HepG2 (cell line): ENCODE results near the gene MICAL1. TPM values are rescaled to one million over a fixed set of nuclear protein-coding genes. Genes with fewer than 3 reads are reported as not detected.

ENCODE experiments used
- ATAC-seq: fragments of 200-7000 bp; cut with Tn5 transposase; 3 replicates; pipeline ENCODE4 v1.9.1; 2020; ENCODE audit warnings: mild to moderate bottlenecking, moderate library complexity
- BruUV-seq: library from RNA; stranded (reverse); fragments of 400-500 nt; replicated peaks from 2 replicates; lab custom pipeline; 2021; lab: Mats Ljungman, UMichigan
- CTCF ChIA-PET: fragments of 300-600 bp; formaldehyde crosslinking; extraction: SDS; loops from one replicate; lab custom pipeline; 2021; ENCODE audit warnings: low total read pairs, inconsistent platforms, low intra/inter-chr PET ratio; lab: Yijun Ruan, JAX
- POLR2A ChIA-PET: fragments of 350-600 bp; sonication (Branson Sonifier 250); formaldehyde crosslinking; loops from one replicate; lab custom pipeline; 2020; ENCODE audit warnings: antibody characterized with exemption, inconsistent platforms; lab: Yijun Ruan, JAX
- DNase-seq: peaks from one replicate; pipeline ENCODE4 v3.0.0-alpha.2; 2015; ENCODE audit warnings: low spot score
- FAIRE-seq: peaks from 3 replicates; lab custom pipeline; 2011; peaks lifted over from hg19 to GRCh38; lab: Jason Lieb, UNC
- H2AFZ ChIP-seq: one replicate; pipeline ENCODE4 v1.6.1; 2011; ENCODE audit warnings: low read length, inconsistent platforms
- H3K27ac ChIP-seq: fragments of 300-600 bp; 3 replicates; pipeline ENCODE4 v1.8.0; 2011; ENCODE audit warnings: mixed run types, mild to moderate bottlenecking, mixed read lengths, low read length, inconsistent platforms; ENCODE audit not compliant: insufficient read depth; ENCODE audit errors: extremely low read length
- H3K27me3 ChIP-seq, 2 experiments: fragments of 200-600 bp in 1 of 2; 2 replicates in 1 of 2; 3 replicates in 1 of 2; pipeline versions ENCODE4 v1.6.0 to v1.8.0; 2011; ENCODE audit warnings: low read length in 2 of 2, mild to moderate bottlenecking in 2 of 2, moderate library complexity in 2 of 2, inconsistent platforms in 1 of 2; ENCODE audit not compliant: insufficient read depth in 2 of 2, control insufficient read depth in 1 of 2
- H3K36me3 ChIP-seq, 2 experiments: fragments of 200-600 bp in 1 of 2; replicated peaks in 1 of 2; 2 replicates in 1 of 2; 3 replicates in 1 of 2; pipeline versions ENCODE4 v1.5.1 to v1.8.0; 2011; ENCODE audit warnings: low read length in 2 of 2, inconsistent platforms in 1 of 2; ENCODE audit not compliant: insufficient read depth in 2 of 2, control insufficient read depth in 1 of 2
- H3K4me1 ChIP-seq: 2 replicates; pipeline ENCODE4 v1.5.1; 2012; ENCODE audit warnings: low read length, inconsistent platforms; ENCODE audit not compliant: insufficient read depth
- H3K4me2 ChIP-seq: 2 replicates; pipeline ENCODE4 v1.6.0; 2011; ENCODE audit warnings: low read depth, low read length, inconsistent platforms
- H3K4me3 ChIP-seq, 3 experiments: fragments of 200-600 bp in 1 of 3; sonication (generic), shearing (Covaris generic) in 1 of 3; replicated peaks in 1 of 3; 2 replicates each; pipeline ENCODE4 v1.5.1; 2011 to 2016; ENCODE audit warnings: low read length in 3 of 3, inconsistent platforms in 2 of 3, low read depth in 2 of 3, mild to moderate bottlenecking in 2 of 3, control low read depth in 1 of 3, mixed read lengths in 1 of 3; ENCODE audit not compliant: insufficient read depth in 1 of 3
- H3K79me2 ChIP-seq: one replicate; pipeline ENCODE4 v1.6.1; 2011; ENCODE audit warnings: low read length, inconsistent platforms; ENCODE audit not compliant: insufficient read depth
- H3K9ac ChIP-seq: 2 replicates; pipeline ENCODE4 v1.6.0; 2011; ENCODE audit warnings: mild to moderate bottlenecking, low read depth, low read length, inconsistent platforms; ENCODE audit not compliant: insufficient read depth
- H3K9me3 ChIP-seq: 2 replicates; pipeline ENCODE4 v1.5.1; 2012; ENCODE audit warnings: mild to moderate bottlenecking, low read length
- H4K20me1 ChIP-seq: 2 replicates; pipeline ENCODE4 v1.6.0; 2011; ENCODE audit warnings: inconsistent platforms, mild to moderate bottlenecking, low read length, moderate library complexity; ENCODE audit not compliant: insufficient read depth
- FOXO4 ChIP-seq: sonication (generic); formaldehyde crosslinking; conservative IDR thresholded peaks from 2 replicates; pipeline ENCODE4 v1.8.1; 2023; ENCODE audit warnings: missing genetic modification reagents
- NFYC ChIP-seq: IDR thresholded peaks from 2 replicates; pipeline ENCODE4 v1.6.1; 2016; ENCODE audit warnings: missing genetic modification reagents, missing compliant biosample characterization
- PATZ1 ChIP-seq: sonication (generic); formaldehyde crosslinking; IDR thresholded peaks from 2 replicates; pipeline ENCODE4 v1.4.0; 2020; ENCODE audit warnings: missing genetic modification reagents
- STAG1 ChIP-seq: sonication (generic); formaldehyde crosslinking; IDR thresholded peaks from 2 replicates; pipeline ENCODE4 v1.4.0; 2020; ENCODE audit warnings: missing genetic modification reagents
- ZNF720 ChIP-seq: sonication (generic); formaldehyde crosslinking; IDR thresholded peaks from 2 replicates; pipeline ENCODE4 v1.4.0; 2020; ENCODE audit warnings: missing genetic modification reagents
- ZNF850 ChIP-seq: sonication (generic); formaldehyde crosslinking; conservative IDR thresholded peaks from 2 replicates; pipeline ENCODE4 v1.9.0; 2021; ENCODE audit warnings: mild to moderate bottlenecking, missing genetic modification reagents
- WGBS: methylation state at CpG from one replicate; pipeline ENCODE4 v1.1.6; 2017; ENCODE audit warnings: low lambda C conversion rate; 5-methylcytosine and 5-hydroxymethylcytosine counted together
- in situ Hi-C: cut with HindIII; loops from 2 replicates; pipeline ENCODE4 v1.10.0; 2017; ENCODE audit warnings: low pct_unique_long_range_greater_than_20kb; ENCODE audit not compliant: extremely low pct_ligation_motif_present
- intact Hi-C: fragments of 100-400 bp; cut with micrococcal nuclease; formaldehyde crosslinking; loops from one replicate; pipeline ENCODE4 v1.10.0; 2022; ENCODE audit not compliant: unreplicated experiment
- polyA plus RNA-seq, 8 experiments: library from polyadenylated mRNA; depleted of rRNA in 3 of 8; stranded (reverse) in 7 of 8; unstranded in 1 of 8; fragments of >200 nt; fragmentation: Illumina TruSeq in 4 of 8; extraction: Trizol in 4 of 8; gene quantifications; 2 replicates each; pipeline versions ENCODE4 v1.2.1 to v1.2.3, GENCODE V29; 2011 to 2016; ENCODE audit warnings: low read depth in 4 of 8, missing spikeins in 1 of 8, mixed read lengths in 1 of 8; ENCODE audit not compliant: insufficient read depth in 1 of 8
- total RNA-seq, 5 experiments: library from RNA; depleted of rRNA; stranded (reverse); fragments of >200 nt; fragmentation: Illumina TruSeq; extraction: Trizol; gene quantifications; 2 replicates each; pipeline ENCODE4 v1.2.3, GENCODE V29; 2016; ENCODE audit warnings: low read depth in 1 of 5

Gene MICAL1
- total and polyA plus RNA-seq, 2 of the 13 experiments (the other 11 are each of a cell fraction or from before 2014, with no cell fraction given): 6.9 to 39.0 TPM

GRCh38 chr6:109496036-109496772, 40.6 kb upstream of the MICAL1 start:
- no peak overlapping the region for H3K9ac ChIP-seq
- H3K79me2 ChIP-seq: no peaks in the 10 kb centered on the region
- no TSS peak for BruUV-seq
- peaks cover 0 to 8% of the 10 kb centered on the region in 2 experiments; a peak in 3 of 5 replicates for H3K27me3 ChIP-seq
- no peak overlapping the region for H2AFZ ChIP-seq
- 26% methylated on average over 9 of the region's 9 CpGs for WGBS
- ChIA-PET CTCF (no interaction called here), POLR2A (no interaction called here)
- no peaks in the 10 kb centered on the region for H3K36me3 ChIP-seq
- H3K9me3 ChIP-seq: no peaks in the 10 kb centered on the region
- FAIRE-seq: no peak
- intact Hi-C loops: no loop called here
- DNase-seq: no peak
- in situ Hi-C loops: no loop called here
- H3K4me3 ChIP-seq: no peak overlapping the region
- no peaks in the 10 kb centered on the region for H4K20me1 ChIP-seq
- ATAC-seq: no peak
- no peak overlapping the region for H3K27ac ChIP-seq
- no peak overlapping the region for H3K4me2 ChIP-seq
- peaks cover 5% of the 10 kb centered on the region; the same call in 1 of the 2 replicates for H3K4me1 ChIP-seq
- TF ChIP-seq FOXO4: no peak
- TF ChIP-seq ZNF720 (CRISPR knock-in tag): no peak
- no peak for TF ChIP-seq NFYC
- no peak for TF ChIP-seq PATZ1
- no peak for TF ChIP-seq STAG1 (CRISPR knock-in tag)
- TF ChIP-seq ZNF850 (CRISPR knock-in tag): no peak
- TF ChIP-seq, all 625 proteins: peak for 0
